Calu3 (cell line): ENCODE data around the gene SLAIN1. TPM values are rescaled to one million over a fixed set of nuclear protein-coding genes. Genes with fewer than 3 reads are reported as not detected.

Source experiments
- BruUV-seq: library from RNA; stranded (reverse); fragments of 400-500 nt; replicated peaks from 2 replicates; lab custom pipeline; 2021; lab: Mats Ljungman, UMichigan
- CTCF ChIA-PET: fragments of 300-600 bp; sonication (Branson Sonifier 250); formaldehyde crosslinking; loops from one replicate; lab custom pipeline; 2022; ENCODE audit warnings: antibody characterized with exemption; lab: Charles Lee
- DNase-seq: peaks from one replicate; pipeline ENCODE4 v3.0.0; 2022
- H3K27ac Mint-ChIP-seq: one replicate; pipeline ENCODE4 v1.8.0; 2022; ENCODE audit warnings: mixed read lengths; ENCODE audit not compliant: unreplicated experiment
- H3K27me3 Mint-ChIP-seq: one replicate; pipeline ENCODE4 v1.8.0; 2022; ENCODE audit warnings: mixed read lengths; ENCODE audit not compliant: unreplicated experiment
- H3K36me3 Mint-ChIP-seq: one replicate; pipeline ENCODE4 v1.8.0; 2022; ENCODE audit warnings: mild to moderate bottlenecking, moderate library complexity, mixed read lengths; ENCODE audit not compliant: insufficient read depth, unreplicated experiment
- H3K4me1 Mint-ChIP-seq: one replicate; pipeline ENCODE4 v1.8.0; 2022; ENCODE audit warnings: mild to moderate bottlenecking, low read depth, mixed read lengths; ENCODE audit not compliant: unreplicated experiment
- H3K4me3 Mint-ChIP-seq: one replicate; pipeline ENCODE4 v1.8.0; 2022; ENCODE audit warnings: mild to moderate bottlenecking, low read depth, moderate library complexity, mixed read lengths; ENCODE audit not compliant: unreplicated experiment
- H3K9me3 Mint-ChIP-seq: one replicate; pipeline ENCODE4 v1.8.0; 2022; ENCODE audit warnings: low read depth, mixed read lengths; ENCODE audit not compliant: unreplicated experiment
- CTCF ChIP-seq: fragments of 200-600 bp; IDR thresholded peaks from one replicate; pipeline ENCODE4 v1.8.0; 2022; ENCODE audit warnings: antibody characterized with exemption; ENCODE audit not compliant: unreplicated experiment
- intact Hi-C: fragments of 100-400 bp; cut with micrococcal nuclease; formaldehyde crosslinking; loops from one replicate; pipeline ENCODE4 v1.10.0; 2022; ENCODE audit not compliant: unreplicated experiment
- total RNA-seq: library from RNA; stranded (reverse); gene quantifications from 2 replicates; pipeline ENCODE4 v1.2.3, GENCODE V29; 2022

The SLAIN1 gene
- total RNA-seq, 1 experiment from 2014 or later = 4.1 TPM

- TF ChIP-seq CTCF = no peak
- no peak overlapping the region for H3K27ac Mint-ChIP-seq
- no peaks in the 10 kb centered on the region for H3K36me3 Mint-ChIP-seq
- no peaks in the 10 kb centered on the region for H3K9me3 Mint-ChIP-seq
- CTCF ChIA-PET = no interaction called here
- intact Hi-C loops = no loop called here
- no TSS peak for BruUV-seq
- no peak overlapping the region for H3K4me3 Mint-ChIP-seq
- H3K4me1 Mint-ChIP-seq = no peaks in the 10 kb centered on the region
- no peak for DNase-seq
- no peaks in the 10 kb centered on the region for H3K27me3 Mint-ChIP-seq
These were observed 23.5 kb downstream of the SLAIN1 start for GRCh38 chr13:77720988-77721387.

GRCh38 chr13:77724092-77724491, 26.6 kb downstream of the SLAIN1 start:
- CTCF ChIA-PET = no interaction called here
- H3K27me3 Mint-ChIP-seq = no peaks in the 10 kb centered on the region
- H3K4me1 Mint-ChIP-seq = no peaks in the 10 kb centered on the region

GRCh38 chr13:77725071-77725470, 27.6 kb downstream of the SLAIN1 start:
- Mint-ChIP-seq H3K9me3 (no peaks in the 10 kb centered on the region), H3K4me3 (no peak overlapping the region), H3K27ac (no peak overlapping the region), H3K36me3 (no peaks in the 10 kb centered on the region), H3K27me3 (no peaks in the 10 kb centered on the region), H3K4me1 (no peaks in the 10 kb centered on the region)
- no peak for TF ChIP-seq CTCF
- no TSS peak for BruUV-seq
- CTCF ChIA-PET = no interaction called here
- intact Hi-C loops = no loop called here
- no peak for DNase-seq

More at GRCh38 chr13:77724092-77724491, 26.6 kb downstream of the SLAIN1 start:
- Mint-ChIP-seq H3K27ac (no peak overlapping the region), H3K4me3 (no peak overlapping the region), H3K36me3 (no peaks in the 10 kb centered on the region), H3K9me3 (no peaks in the 10 kb centered on the region)
- BruUV-seq = no TSS peak
- no peak for DNase-seq
- intact Hi-C loops = no loop called here
- TF ChIP-seq CTCF = no peak

GRCh38 chr13:77728265-77729125, 31.0 kb downstream of the SLAIN1 start:
- Mint-ChIP-seq H3K27ac (no peak overlapping the region), H3K27me3 (no peaks in the 10 kb centered on the region), H3K36me3 (no peaks in the 10 kb centered on the region), H3K9me3 (no peaks in the 10 kb centered on the region), H3K4me3 (no peak overlapping the region), H3K4me1 (no peaks in the 10 kb centered on the region)
- TF ChIP-seq CTCF = no peak
- CTCF ChIA-PET = no interaction called here
- BruUV-seq = no TSS peak
- intact Hi-C loops = no loop called here
- no peak for DNase-seq
